Natural killer cell (primary cell): ENCODE data around the gene PLAAT3. TPM values are rescaled to one million over a fixed set of nuclear protein-coding genes. Genes with fewer than 3 reads are reported as not detected.
"Not testable (repeated sequence)": the region's sequence is repeated elsewhere in the genome, so short reads cannot be mapped to it uniquely, and the experiment has no call there.

Source experiments
- ATAC-seq, 3 donors: fragments of 150-1000 bp in 2 of 3; fragments of 200-7000 bp in 1 of 3; cut with Tn5 transposase; 1 replicate in 1 of 3; 2 replicates in 2 of 3; pipeline ENCODE4 v1.10.0; 2021; ENCODE audit warnings: mild to moderate bottlenecking in 2 of 3, moderate library complexity in 2 of 3
- DNase-seq, 2 donors: peaks; one replicate each; pipeline versions ENCODE4 v3.0.0 to v3.0.0-alpha.2; 2013 to 2021; ENCODE audit warnings: mixed read lengths in 1 of 2
- H3K27ac ChIP-seq: one replicate; pipeline ENCODE4 v1.5.1; 2013; ENCODE audit warnings: mild to moderate bottlenecking, low read length
- H3K27me3 ChIP-seq: one replicate; pipeline ENCODE4 v1.6.1; 2013; ENCODE audit warnings: low read length; ENCODE audit not compliant: control insufficient read depth, insufficient read depth
- H3K36me3 ChIP-seq: one replicate; pipeline ENCODE4 v1.6.1; 2013; ENCODE audit warnings: low read length; ENCODE audit not compliant: control insufficient read depth, insufficient read depth
- H3K4me1 ChIP-seq: one replicate; pipeline ENCODE4 v1.6.1; 2013; ENCODE audit warnings: low read length; ENCODE audit not compliant: control insufficient read depth, insufficient read depth
- H3K4me3 ChIP-seq: one replicate; pipeline ENCODE4 v1.5.1; 2013; ENCODE audit warnings: low read length
- H3K9me3 ChIP-seq: one replicate; pipeline ENCODE4 v1.6.1; 2013; ENCODE audit warnings: low read length; ENCODE audit not compliant: control insufficient read depth, insufficient read depth
- H3K27ac Mint-ChIP-seq, 2 donors: one replicate each; pipeline ENCODE4 v1.8.0; 2022; ENCODE audit warnings: mild to moderate bottlenecking in 2 of 2, mixed read lengths in 2 of 2, moderate library complexity in 1 of 2
- H3K27me3 Mint-ChIP-seq, 2 donors: one replicate each; pipeline ENCODE4 v1.8.0; 2022; ENCODE audit warnings: low read depth in 2 of 2, mixed read lengths in 2 of 2
- H3K36me3 Mint-ChIP-seq: one replicate; pipeline ENCODE4 v1.8.0; 2022; ENCODE audit warnings: mixed read lengths
- H3K4me1 Mint-ChIP-seq, 2 donors: one replicate each; pipeline ENCODE4 v1.8.0; 2022; ENCODE audit warnings: mixed read lengths in 2 of 2
- H3K4me3 Mint-ChIP-seq: one replicate; pipeline ENCODE4 v1.8.0; 2022; ENCODE audit warnings: mild to moderate bottlenecking, moderate library complexity, mixed read lengths
- H3K9me3 Mint-ChIP-seq, 2 donors: one replicate each; pipeline ENCODE4 v1.8.0; 2022; ENCODE audit warnings: mixed read lengths in 2 of 2
- CTCF ChIP-seq: fragments of 200-600 bp; IDR thresholded peaks from one replicate; pipeline ENCODE4 v1.8.0; 2022; ENCODE audit warnings: antibody characterized with exemption
- WGBS: methylation state at CpG from one replicate; pipeline ENCODE4 v1.1.7; 2013; ENCODE audit warnings: missing lambda C conversion rate; ENCODE audit not compliant: insufficient coverage; 5-methylcytosine and 5-hydroxymethylcytosine counted together
- intact Hi-C: fragments of 100-400 bp; cut with micrococcal nuclease; formaldehyde crosslinking; loops from one replicate; pipeline ENCODE4 v1.14.2; 2022
- total RNA-seq, 4 donors: library from RNA; stranded (reverse); fragments of 120-200 nt in 1 of 4; gene quantifications; one replicate each; pipeline versions ENCODE4 v1.2.3 to v1.2.4, GENCODE V29; 2013 to 2022

Gene PLAAT3
- total RNA-seq, 3 donors from 2014 or later (not counting 1 experiment from before 2014, with no cell fraction given) = 32.5 to 34.1 (median 34.1) TPM

DNA sequence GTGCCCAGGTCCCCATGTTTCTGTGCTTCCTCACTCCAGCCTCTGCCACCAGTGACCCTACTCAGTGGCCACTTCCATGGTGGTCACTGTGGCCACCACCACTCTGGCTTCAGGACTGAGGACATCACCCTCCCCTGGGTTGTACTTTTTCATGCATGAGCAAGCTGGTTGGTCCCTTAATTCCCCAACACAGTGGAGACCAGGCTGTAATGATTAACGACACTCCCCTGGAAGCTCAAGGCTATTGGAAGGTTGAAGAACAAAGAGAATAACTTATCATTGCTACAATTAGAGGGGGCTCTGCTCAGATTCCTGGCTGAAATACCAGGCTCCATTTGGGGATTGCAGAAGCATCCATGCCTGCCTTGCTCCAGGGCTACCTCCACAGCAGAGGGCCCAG, 67.2 kb downstream of the PLAAT3 start:
- H3K36me3 ChIP-seq = peaks cover 43% of the 10 kb centered on the region
- peaks cover 56 to 70% of the 10 kb centered on the region in 2 donors for H3K4me1 Mint-ChIP-seq
- peaks cover 26% of the 10 kb centered on the region for H3K4me1 ChIP-seq
- peak overlapping the region; percentile 71 to 85 for H3K27ac Mint-ChIP-seq
- no peaks in the 10 kb centered on the region for H3K27me3 ChIP-seq
- intact Hi-C loops = no loop called here
- H3K36me3 Mint-ChIP-seq = peaks cover 19% of the 10 kb centered on the region
- 100% methylated on average over 1 of the region's 1 CpG for WGBS
- no peak overlapping the region for H3K4me3 Mint-ChIP-seq
- no peaks in the 10 kb centered on the region for H3K27me3 Mint-ChIP-seq
- DNase-seq (no peak), ATAC-seq (no peak)
- no peaks in the 10 kb centered on the region for H3K9me3 ChIP-seq
- H3K9me3 Mint-ChIP-seq = no peaks in the 10 kb centered on the region
- TF ChIP-seq CTCF = no peak
- H3K27ac ChIP-seq = no peak overlapping the region
- H3K4me3 ChIP-seq = no peak overlapping the region

GRCh38 chr11:63543711-63544110, 70.5 kb downstream of the PLAAT3 start:
- DNase-seq (no peak), ATAC-seq (no peak)
- Histone ChIP-seq H3K27me3 (no peaks in the 10 kb centered on the region), H3K9me3 (no peaks in the 10 kb centered on the region), H3K4me3 (no peak overlapping the region), H3K27ac (no peak overlapping the region), H3K36me3 (peaks cover 55% of the 10 kb centered on the region), H3K4me1 (peaks cover 23% of the 10 kb centered on the region)
- Mint-ChIP-seq H3K36me3 (peaks cover 19% of the 10 kb centered on the region), H3K9me3 (no peaks in the 10 kb centered on the region), H3K4me1 (peaks cover 59 to 77% of the 10 kb centered on the region in 2 donors), H3K27ac (peak overlapping the region; percentile 41 to 71), H3K4me3 (no peak overlapping the region), H3K27me3 (no peaks in the 10 kb centered on the region)
- no peak for TF ChIP-seq CTCF
- WGBS = 71% methylated on average over 1 of the region's 2 CpGs
- intact Hi-C loops = no loop called here

- DNase-seq, H3K9me3 Mint-ChIP-seq, H3K27me3 Mint-ChIP-seq, ATAC-seq, H3K27ac ChIP-seq, H3K27me3 ChIP-seq, intact Hi-C loops, H3K9me3 ChIP-seq, H3K4me3 Mint-ChIP-seq, H3K4me3 ChIP-seq: not testable (repeated sequence)
- Histone ChIP-seq H3K36me3 (peaks cover 55% of the 10 kb centered on the region), H3K4me1 (peaks cover 35% of the 10 kb centered on the region)
- Mint-ChIP-seq H3K27ac (peak overlapping the region; percentile 41 to 51), H3K36me3 (peaks cover 19% of the 10 kb centered on the region), H3K4me1 (peaks cover 65 to 84% of the 10 kb centered on the region in 2 donors)
- WGBS = 85% methylated on average over 2 of the region's 2 CpGs
These were observed 71.7 kb downstream of the PLAAT3 start for GRCh38 chr11:63542506-63542905.

DNA sequence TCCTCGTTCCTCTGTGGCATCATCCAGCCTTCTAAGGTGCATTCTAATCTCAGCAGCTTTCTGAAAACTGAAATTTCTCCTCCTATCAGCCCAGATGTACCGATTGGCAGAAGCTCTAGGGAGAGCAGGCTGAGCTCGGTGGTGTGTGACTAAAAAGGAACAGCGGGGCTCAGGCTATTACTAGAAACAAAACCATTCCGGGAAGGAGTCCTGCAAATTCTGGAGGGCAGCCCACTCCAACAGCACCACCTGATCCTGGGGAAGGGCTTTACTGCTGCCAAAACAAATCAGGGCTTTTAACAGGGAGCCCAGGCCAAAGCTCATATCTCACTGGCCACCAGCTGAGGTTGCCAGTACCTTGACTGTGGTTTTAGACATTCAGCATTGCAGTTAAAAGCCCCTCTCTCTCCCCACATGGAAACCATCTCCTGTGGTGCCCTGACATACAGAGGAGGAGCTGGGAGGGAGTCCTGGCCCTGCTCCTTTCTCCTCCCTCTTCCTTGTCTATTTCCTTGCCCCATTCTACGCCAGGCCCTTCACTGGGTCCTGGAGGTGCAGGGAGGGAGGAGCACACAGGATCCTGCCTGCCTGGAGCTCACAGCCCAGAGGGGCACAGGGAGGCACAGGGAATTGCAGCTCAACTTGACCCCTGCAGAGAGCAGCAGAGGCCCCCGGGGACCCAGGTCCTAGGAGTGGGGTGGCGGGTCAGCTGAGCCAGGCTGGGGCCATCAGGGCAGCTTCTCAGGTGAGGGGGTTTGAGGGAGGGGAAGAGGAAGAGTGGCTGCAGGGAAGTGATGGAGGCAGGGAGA, 76.7 kb downstream of the PLAAT3 start:
- intact Hi-C loops = loop anchor here (5.0 kb wide), 1 partner anchor 75 kb away; the partner anchor contains the start of gene PLAAT3
- Histone ChIP-seq H3K9me3 (no peaks in the 10 kb centered on the region), H3K27me3 (no peaks in the 10 kb centered on the region), H3K4me1 (peaks cover 74% of the 10 kb centered on the region), H3K27ac (peak overlapping the region; percentile 86), H3K4me3 (peak overlapping the region; percentile 75), H3K36me3 (peaks cover 14% of the 10 kb centered on the region)
- Mint-ChIP-seq H3K36me3 (no peaks in the 10 kb centered on the region), H3K9me3 (no peaks in the 10 kb centered on the region), H3K27me3 (no peaks in the 10 kb centered on the region), H3K4me1 (peaks cover 85 to 90% of the 10 kb centered on the region in 2 donors), H3K27ac (peak overlapping the region; percentile 93 to 97), H3K4me3 (peak overlapping the region; percentile 96)
- 23% methylated on average over 8 of the region's 8 CpGs for WGBS
- ATAC-seq (peak in 2 of 3 donors; percentile 0 to 6), DNase-seq (no peak)
- no peak for TF ChIP-seq CTCF
